ENCODE data around the gene SPAG9. TPM values are rescaled to one million over a fixed set of nuclear protein-coding genes. Genes with fewer than 3 reads are reported as not detected.
A peak's percentile ranks its signal among the peaks of the same experiment; 100 is the strongest.

SPAG9 gene, protein sequence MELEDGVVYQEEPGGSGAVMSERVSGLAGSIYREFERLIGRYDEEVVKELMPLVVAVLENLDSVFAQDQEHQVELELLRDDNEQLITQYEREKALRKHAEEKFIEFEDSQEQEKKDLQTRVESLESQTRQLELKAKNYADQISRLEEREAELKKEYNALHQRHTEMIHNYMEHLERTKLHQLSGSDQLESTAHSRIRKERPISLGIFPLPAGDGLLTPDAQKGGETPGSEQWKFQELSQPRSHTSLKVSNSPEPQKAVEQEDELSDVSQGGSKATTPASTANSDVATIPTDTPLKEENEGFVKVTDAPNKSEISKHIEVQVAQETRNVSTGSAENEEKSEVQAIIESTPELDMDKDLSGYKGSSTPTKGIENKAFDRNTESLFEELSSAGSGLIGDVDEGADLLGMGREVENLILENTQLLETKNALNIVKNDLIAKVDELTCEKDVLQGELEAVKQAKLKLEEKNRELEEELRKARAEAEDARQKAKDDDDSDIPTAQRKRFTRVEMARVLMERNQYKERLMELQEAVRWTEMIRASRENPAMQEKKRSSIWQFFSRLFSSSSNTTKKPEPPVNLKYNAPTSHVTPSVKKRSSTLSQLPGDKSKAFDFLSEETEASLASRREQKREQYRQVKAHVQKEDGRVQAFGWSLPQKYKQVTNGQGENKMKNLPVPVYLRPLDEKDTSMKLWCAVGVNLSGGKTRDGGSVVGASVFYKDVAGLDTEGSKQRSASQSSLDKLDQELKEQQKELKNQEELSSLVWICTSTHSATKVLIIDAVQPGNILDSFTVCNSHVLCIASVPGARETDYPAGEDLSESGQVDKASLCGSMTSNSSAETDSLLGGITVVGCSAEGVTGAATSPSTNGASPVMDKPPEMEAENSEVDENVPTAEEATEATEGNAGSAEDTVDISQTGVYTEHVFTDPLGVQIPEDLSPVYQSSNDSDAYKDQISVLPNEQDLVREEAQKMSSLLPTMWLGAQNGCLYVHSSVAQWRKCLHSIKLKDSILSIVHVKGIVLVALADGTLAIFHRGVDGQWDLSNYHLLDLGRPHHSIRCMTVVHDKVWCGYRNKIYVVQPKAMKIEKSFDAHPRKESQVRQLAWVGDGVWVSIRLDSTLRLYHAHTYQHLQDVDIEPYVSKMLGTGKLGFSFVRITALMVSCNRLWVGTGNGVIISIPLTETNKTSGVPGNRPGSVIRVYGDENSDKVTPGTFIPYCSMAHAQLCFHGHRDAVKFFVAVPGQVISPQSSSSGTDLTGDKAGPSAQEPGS (N-terminal part only)
- total RNA-seq (70.1 and 82.7 TPM in 2 replicates), polyA plus RNA-seq (26.5 and 35.1 TPM in 2 replicates)

DNA sequence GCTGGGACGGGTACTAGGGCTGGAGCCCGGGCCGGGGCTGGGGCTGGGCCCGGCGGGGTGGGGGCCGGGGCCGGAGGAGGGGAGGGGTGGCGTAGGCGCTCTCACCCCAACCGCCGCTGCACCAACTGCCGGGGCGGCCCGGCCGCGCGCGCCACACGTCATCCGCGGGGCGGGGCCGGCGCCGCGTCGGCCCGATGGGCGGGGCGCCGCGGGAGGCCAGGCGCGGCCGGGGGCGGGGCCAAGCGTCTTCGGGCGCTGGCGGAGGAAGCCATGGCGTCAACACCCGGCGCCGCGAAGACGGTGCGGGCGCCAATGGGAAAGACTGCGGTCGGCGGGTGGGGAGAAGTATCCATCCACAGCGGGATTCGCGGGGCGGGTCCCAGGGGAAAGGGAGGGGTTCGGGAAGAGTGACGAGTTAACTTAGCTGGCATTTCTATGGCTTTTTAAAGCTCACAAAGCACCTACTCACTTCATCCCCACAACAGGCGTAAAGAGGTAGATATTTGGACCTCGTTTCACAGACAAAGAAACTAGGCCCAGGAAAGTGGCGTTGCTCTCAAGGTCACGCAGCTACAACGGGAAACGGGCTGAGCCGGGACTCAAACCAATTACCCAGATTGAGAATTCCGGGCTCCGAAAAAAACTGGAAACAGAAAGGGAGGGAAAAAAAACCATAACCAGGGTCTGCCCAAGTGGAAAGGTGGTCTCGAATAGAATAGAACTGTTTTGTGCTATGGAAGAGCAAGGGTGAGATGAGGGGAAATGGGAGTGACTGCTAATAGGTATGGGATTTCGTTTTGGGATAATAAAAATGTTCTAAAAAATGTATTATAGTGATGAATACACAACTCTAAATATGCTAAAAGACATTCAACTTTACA is at the start of gene SPAG9:
Gene SPAG9 (minus strand): TSS at position 130 of the 881 bp plus-strand sequence. CDS start 212 bp downstream, outside the sequence.
- TF ChIP-seq EZH2 (IDR thresholded peaks at IDR 0.05; ENCODE audit: borderline replicate concordance) (no peak), EZH2phosphoT487 (IDR thresholded peaks at IDR 0.05; ENCODE audit: low read depth, severe bottlenecking, unreplicated experiment) (no peak)
- TF ChIP-seq, protein P1, sequence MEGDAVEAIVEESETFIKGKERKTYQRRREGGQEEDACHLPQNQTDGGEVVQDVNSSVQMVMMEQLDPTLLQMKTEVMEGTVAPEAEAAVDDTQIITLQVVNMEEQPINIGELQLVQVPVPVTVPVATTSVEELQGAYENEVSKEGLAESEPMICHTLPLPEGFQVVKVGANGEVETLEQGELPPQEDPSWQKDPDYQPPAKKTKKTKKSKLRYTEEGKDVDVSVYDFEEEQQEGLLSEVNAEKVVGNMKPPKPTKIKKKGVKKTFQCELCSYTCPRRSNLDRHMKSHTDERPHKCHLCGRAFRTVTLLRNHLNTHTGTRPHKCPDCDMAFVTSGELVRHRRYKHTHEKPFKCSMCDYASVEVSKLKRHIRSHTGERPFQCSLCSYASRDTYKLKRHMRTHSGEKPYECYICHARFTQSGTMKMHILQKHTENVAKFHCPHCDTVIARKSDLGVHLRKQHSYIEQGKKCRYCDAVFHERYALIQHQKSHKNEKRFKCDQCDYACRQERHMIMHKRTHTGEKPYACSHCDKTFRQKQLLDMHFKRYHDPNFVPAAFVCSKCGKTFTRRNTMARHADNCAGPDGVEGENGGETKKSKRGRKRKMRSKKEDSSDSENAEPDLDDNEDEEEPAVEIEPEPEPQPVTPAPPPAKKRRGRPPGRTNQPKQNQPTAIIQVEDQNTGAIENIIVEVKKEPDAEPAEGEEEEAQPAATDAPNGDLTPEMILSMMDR (IDR thresholded peaks at IDR 0.05; ENCODE audit: poor library complexity): no peak
- DNase-seq (ENCODE audit: low spot score): peak; percentile 99
- Histone ChIP-seq H3K4me2 (peak within 1 kb of the TSS; percentile 87), H3K4me1 (ENCODE audit: insufficient read depth) (peaks cover 23% of the 10 kb centered on the region), H3K27ac (peak within 1 kb of the TSS; percentile 100), H4K20me1 (ENCODE audit: insufficient read depth, poor library complexity, severe bottlenecking) (peaks cover 37% of the 10 kb centered on the region), H3K9me2 (replicated peaks; ENCODE audit: insufficient read depth) (no peaks in the 10 kb centered on the region), H3K79me2 (peaks cover 46% of the 10 kb centered on the region), H2AFZ (peak within 1 kb of the TSS; percentile 48), H3K9me3 (ENCODE audit: low read depth) (no peaks in the 10 kb centered on the region), H3K27me3 (no peaks in the 10 kb centered on the region), H3K36me3 (replicated peaks; ENCODE audit: insufficient read depth, low read depth) (no peaks in the 10 kb centered on the region), H3K4me3 (peak within 1 kb of the TSS; percentile 97)
- WGBS (ENCODE audit: low lambda C conversion rate, missing lambda C conversion rate): 1% methylated on average over 21 of the region's 68 CpGs

DNA sequence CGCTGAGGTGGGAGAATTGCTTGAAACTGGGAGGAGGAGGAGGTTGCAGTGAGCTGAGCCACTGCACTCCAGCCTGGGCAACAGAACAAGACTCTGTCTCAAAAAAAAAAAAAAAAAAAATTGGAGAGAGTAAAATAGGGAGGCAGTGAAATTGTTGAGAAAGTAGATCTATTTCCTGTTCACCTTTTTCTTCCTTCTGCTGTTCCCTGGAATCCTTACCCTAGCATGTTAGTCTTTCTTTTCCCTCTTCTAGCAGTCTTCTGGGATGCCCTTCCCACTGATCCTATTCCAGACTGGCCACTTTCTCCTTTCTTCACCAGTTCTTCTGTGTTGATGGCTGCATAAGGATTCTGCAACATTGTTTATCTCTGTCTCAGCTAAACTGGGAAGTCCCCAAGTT is 48.7 kb upstream of the SPAG9 start:
- no peaks in the 10 kb centered on the region for H4K20me1 ChIP-seq (ENCODE audit: insufficient read depth, poor library complexity, severe bottlenecking)
- H3K79me2 ChIP-seq: peaks cover 11% of the 10 kb centered on the region
- no peaks in the 10 kb centered on the region for H3K9me3 ChIP-seq (ENCODE audit: low read depth)
- no peak overlapping the region for H3K4me2 ChIP-seq
- H2AFZ ChIP-seq: no peak overlapping the region
- peaks cover 8% of the 10 kb centered on the region for H3K4me1 ChIP-seq (ENCODE audit: insufficient read depth)
- no peaks in the 10 kb centered on the region for H3K27me3 ChIP-seq
- H3K27ac ChIP-seq: no peak overlapping the region
- no peak for TF ChIP-seq EZH2phosphoT487 (IDR thresholded peaks at IDR 0.05; ENCODE audit: low read depth, severe bottlenecking, unreplicated experiment)
- 100% methylated on average over 1 of the region's 1 CpG for WGBS (ENCODE audit: low lambda C conversion rate, missing lambda C conversion rate)
- no peaks in the 10 kb centered on the region for H3K36me3 ChIP-seq (replicated peaks; ENCODE audit: insufficient read depth, low read depth)
- H3K9me2 ChIP-seq (replicated peaks; ENCODE audit: insufficient read depth): no peaks in the 10 kb centered on the region
- no peak overlapping the region for H3K4me3 ChIP-seq
- no peak for DNase-seq (ENCODE audit: low spot score)

DNA sequence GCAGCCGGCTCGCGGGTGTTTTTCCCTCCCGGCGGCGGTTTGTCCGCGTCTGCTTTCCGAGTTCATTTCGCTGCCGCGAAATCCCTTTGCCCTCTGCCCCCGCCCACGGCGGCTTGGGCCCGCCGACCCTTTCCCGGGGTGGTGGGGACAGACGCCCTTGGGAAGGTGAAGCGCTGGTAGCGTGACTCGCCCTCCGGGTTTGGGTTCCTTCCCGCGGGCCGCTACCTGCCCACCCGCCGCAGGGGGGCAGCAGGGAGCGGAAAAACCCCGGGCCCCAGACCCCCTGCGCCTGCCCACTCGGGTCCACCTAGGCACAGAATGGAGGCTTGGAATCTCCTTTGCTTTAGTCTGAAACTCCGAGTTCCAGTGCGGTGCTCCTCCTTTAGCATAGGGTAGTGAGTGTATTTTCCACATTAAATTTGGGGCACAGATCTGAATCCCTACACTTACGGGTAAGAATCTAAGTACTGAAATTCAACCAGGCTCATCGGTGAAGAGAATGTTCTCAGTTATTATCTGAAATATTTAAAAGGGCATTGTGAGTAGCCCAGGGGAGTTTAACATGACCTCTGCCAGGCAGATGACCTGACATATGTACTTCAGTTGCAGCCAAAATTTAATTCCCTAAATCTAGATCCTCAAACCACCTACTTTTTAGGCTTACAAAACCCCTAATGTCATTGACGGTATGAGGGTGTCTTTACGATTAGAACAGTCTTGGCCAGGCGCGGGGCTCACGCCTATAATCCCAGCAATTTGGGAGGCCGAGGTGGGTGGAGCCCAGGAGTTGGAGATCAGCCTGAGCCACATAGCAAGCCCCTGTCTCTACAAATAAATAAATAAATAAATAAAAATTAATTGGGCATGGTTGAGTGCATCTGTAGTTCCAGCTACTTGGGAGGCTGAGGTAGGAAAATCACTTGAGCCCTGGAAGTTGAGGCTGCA is 46.6 kb upstream of the SPAG9 start:
- no peaks in the 10 kb centered on the region for H4K20me1 ChIP-seq (ENCODE audit: insufficient read depth, poor library complexity, severe bottlenecking)
- peak overlapping the region; percentile 99 for H2AFZ ChIP-seq
- peaks cover 11% of the 10 kb centered on the region for H3K79me2 ChIP-seq
- TF ChIP-seq EZH2phosphoT487 (IDR thresholded peaks at IDR 0.05; ENCODE audit: low read depth, severe bottlenecking, unreplicated experiment): no peak
- TF ChIP-seq, protein P1 (IDR thresholded peaks at IDR 0.05; ENCODE audit: poor library complexity): peak; percentile 68
- H3K4me2 ChIP-seq: peak overlapping the region; percentile 98
- H3K9me2 ChIP-seq (replicated peaks; ENCODE audit: insufficient read depth): no peaks in the 10 kb centered on the region
- peaks cover 8% of the 10 kb centered on the region for H3K4me1 ChIP-seq (ENCODE audit: insufficient read depth)
- H3K4me3 ChIP-seq: peak overlapping the region; percentile 85
- 31% methylated on average over 21 of the region's 42 CpGs for WGBS (ENCODE audit: low lambda C conversion rate, missing lambda C conversion rate)
- H3K9me3 ChIP-seq (ENCODE audit: low read depth): no peaks in the 10 kb centered on the region
- peak; percentile 72 for DNase-seq (ENCODE audit: low spot score)
- no peaks in the 10 kb centered on the region for H3K27me3 ChIP-seq
- no peaks in the 10 kb centered on the region for H3K36me3 ChIP-seq (replicated peaks; ENCODE audit: insufficient read depth, low read depth)
- peak overlapping the region; percentile 97 for H3K27ac ChIP-seq

All from hepatocyte (in vitro differentiated cells).